Measurements from ENCODE around the gene GLIS2.

Gene GLIS2

GRCh38 chr16:4387781-4388180 is 71.9 kb downstream of the GLIS2 start:
- Histone ChIP-seq H3K27me3 (ENCODE audit: insufficient read depth, low read length) (no peaks in the 10 kb centered on the region), H3K9me3 (ENCODE audit: low read length) (no peaks in the 10 kb centered on the region), H3K4me1 (ENCODE audit: insufficient read depth, low read length) (peaks cover 37% of the 10 kb centered on the region), H2AFZ (ENCODE audit: low read depth, low read length) (no peak overlapping the region), H3K36me3 (ENCODE audit: insufficient read depth, low read length) (no peaks in the 10 kb centered on the region), H3K4me3 (ENCODE audit: low read length) (no peak overlapping the region)

DNA sequence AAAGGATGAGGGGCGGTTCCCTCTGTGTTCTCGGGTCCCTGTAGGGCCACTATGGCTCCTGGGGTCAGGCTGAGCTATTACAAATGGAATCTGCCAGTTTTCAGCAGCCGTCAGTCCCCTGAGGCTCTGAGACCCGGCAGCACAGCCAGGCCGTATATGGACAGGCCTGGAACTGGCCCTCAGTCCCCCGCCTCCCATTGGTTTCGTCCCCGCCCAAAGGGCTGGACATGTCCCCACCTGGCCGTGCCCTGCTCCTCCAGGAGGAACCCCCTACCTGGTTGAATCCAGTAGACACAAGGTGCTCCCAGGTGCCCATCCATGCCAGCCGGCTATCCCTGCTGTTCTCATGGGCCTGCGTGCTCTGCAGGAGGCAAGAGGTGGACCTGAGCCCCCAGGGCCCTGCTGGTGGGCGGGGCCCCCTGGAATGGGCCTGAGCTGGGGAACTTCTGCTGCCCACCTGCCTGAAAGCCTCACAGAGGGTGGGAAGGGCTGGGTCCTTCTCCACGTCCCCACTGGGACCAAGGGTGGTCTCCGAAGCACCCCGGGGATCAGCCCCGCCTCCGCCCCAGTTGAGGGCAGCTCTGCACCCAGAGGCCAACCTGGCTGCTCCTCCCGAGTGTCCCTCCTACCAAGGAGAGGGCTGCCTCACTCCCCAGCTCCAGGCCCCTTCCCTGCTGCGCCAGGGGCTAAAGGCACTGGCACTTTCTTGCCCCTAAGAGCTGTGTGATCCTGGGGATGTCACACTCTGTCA is 72.6 kb downstream of the GLIS2 start:
- Histone ChIP-seq H3K9me3 (ENCODE audit: low read length) (no peaks in the 10 kb centered on the region), H2AFZ (ENCODE audit: low read depth, low read length) (no peak overlapping the region), H3K36me3 (ENCODE audit: insufficient read depth, low read length) (no peaks in the 10 kb centered on the region), H3K4me3 (ENCODE audit: low read length) (no peak overlapping the region), H3K27me3 (ENCODE audit: insufficient read depth, low read length) (no peaks in the 10 kb centered on the region), H3K4me1 (ENCODE audit: insufficient read depth, low read length) (peaks cover 37% of the 10 kb centered on the region)
